RPMI8226 (cell line): ENCODE measurements around the gene AGAP1.
"Not testable (repeated sequence)": the region's sequence is repeated elsewhere in the genome, so short reads cannot be mapped to it uniquely, and the experiment has no call there.

Source experiments
- DNase-seq: peaks from one replicate; pipeline ENCODE4 v3.0.0-alpha.2; 2015

Gene AGAP1

GRCh38 chr2:236056141-236056540 lies 562.3 kb downstream of the AGAP1 start:
- DNase-seq = no peak

- no peak for DNase-seq
Observed at GRCh38 chr2:236057375-236057774, 563.5 kb downstream of the AGAP1 start.

GRCh38 chr2:236061497-236061896 lies 567.7 kb downstream of the AGAP1 start:
- DNase-seq = no peak

- no peak for DNase-seq
Observed at GRCh38 chr2:236061899-236062298, 568.1 kb downstream of the AGAP1 start.

GRCh38 chr2:236062806-236063205 lies 569.0 kb downstream of the AGAP1 start:
- DNase-seq = not testable (repeated sequence)

- DNase-seq = no peak
Observed at GRCh38 chr2:236063994-236064393, 570.2 kb downstream of the AGAP1 start.

- DNase-seq = no peak
Observed at GRCh38 chr2:236065314-236066160, 571.7 kb downstream of the AGAP1 start.

- no peak for DNase-seq
Observed at GRCh38 chr2:236070236-236070635, 576.4 kb downstream of the AGAP1 start.

- DNase-seq = no peak
Observed at GRCh38 chr2:236073246-236073645, 579.4 kb downstream of the AGAP1 start.

GRCh38 chr2:236073867-236074655 lies 580.2 kb downstream of the AGAP1 start:
- no peak for DNase-seq

GRCh38 chr2:236075802-236076201 lies 582.0 kb downstream of the AGAP1 start:
- DNase-seq = no peak

- DNase-seq = no peak
Observed at GRCh38 chr2:236078297-236079255, 584.7 kb downstream of the AGAP1 start.

- DNase-seq = no peak
Observed at GRCh38 chr2:236080412-236080811, 586.6 kb downstream of the AGAP1 start.

GRCh38 chr2:236081171-236081570 lies 587.3 kb downstream of the AGAP1 start:
- no peak for DNase-seq

- DNase-seq = no peak
Observed at GRCh38 chr2:236082061-236082460, 588.2 kb downstream of the AGAP1 start.

GRCh38 chr2:236083934-236084333 lies 590.1 kb downstream of the AGAP1 start:
- no peak for DNase-seq

- DNase-seq = no peak
Observed at GRCh38 chr2:236085211-236085610, 591.4 kb downstream of the AGAP1 start.

- DNase-seq = no peak
Observed at GRCh38 chr2:236085647-236086046, 591.8 kb downstream of the AGAP1 start.

GRCh38 chr2:236086403-236086970 lies 592.6 kb downstream of the AGAP1 start:
- DNase-seq = no peak

- DNase-seq = no peak
Observed at GRCh38 chr2:236086971-236087465, 593.2 kb downstream of the AGAP1 start.

GRCh38 chr2:236088368-236089057 lies 594.7 kb downstream of the AGAP1 start:
- no peak for DNase-seq
